NCI-H2227 treated with DMSO at 0.1 percent for 48 hours (cell line): Measurements from ENCODE around the gene SCRN1.

Source experiments
- DNase-seq: peaks from one replicate; lab custom pipeline; 2025; lab: John Stamatoyannopoulos, UW

Gene SCRN1

GRCh38 chr7:30005464-30005863 lies 15.9 kb upstream of the SCRN1 start:
- DNase-seq: peak; percentile 32

GRCh38 chr7:30003098-30003497 lies 13.5 kb upstream of the SCRN1 start:
- DNase-seq: no peak

- DNase-seq: no peak
Observed at GRCh38 chr7:30001998-30002397, 12.4 kb upstream of the SCRN1 start.

GRCh38 chr7:29998489-29998888 lies 8.9 kb upstream of the SCRN1 start:
- DNase-seq: no peak

GRCh38 chr7:29996321-29996720 lies 6.7 kb upstream of the SCRN1 start:
- no peak for DNase-seq

- DNase-seq: no peak
Observed at GRCh38 chr7:29995652-29996051, 6.1 kb upstream of the SCRN1 start.

- DNase-seq: no peak
Observed at GRCh38 chr7:29993140-29993539, 3.5 kb upstream of the SCRN1 start.

GRCh38 chr7:29991937-29992336 lies 2.3 kb upstream of the SCRN1 start:
- DNase-seq: no peak

GRCh38 chr7:29990931-29991330 lies 1.3 kb upstream of the SCRN1 start:
- DNase-seq: no peak

GRCh38 chr7:29988424-29989256 lies 961 bp downstream of the SCRN1 start:
- DNase-seq: peak; percentile 68

- DNase-seq: peak; percentile 52
Observed at GRCh38 chr7:29987811-29988317, 1.7 kb downstream of the SCRN1 start.

GRCh38 chr7:29987083-29987482 lies 2.5 kb downstream of the SCRN1 start:
- DNase-seq: no peak

- DNase-seq: no peak
Observed at GRCh38 chr7:29980151-29980550, 9.4 kb downstream of the SCRN1 start.

- no peak for DNase-seq
Observed at GRCh38 chr7:29977886-29978651, 11.5 kb downstream of the SCRN1 start.

- DNase-seq: no peak
Observed at GRCh38 chr7:29976673-29977415, 12.8 kb downstream of the SCRN1 start.

GRCh38 chr7:29976266-29976665 lies 13.3 kb downstream of the SCRN1 start:
- no peak for DNase-seq

- DNase-seq: no peak
Observed at GRCh38 chr7:29975561-29975960, 14.0 kb downstream of the SCRN1 start.

- DNase-seq: no peak
Observed at GRCh38 chr7:29974286-29974685, 15.3 kb downstream of the SCRN1 start.

GRCh38 chr7:29972315-29972669 lies 17.3 kb downstream of the SCRN1 start:
- no peak for DNase-seq

GRCh38 chr7:29971566-29972314 lies 17.9 kb downstream of the SCRN1 start:
- DNase-seq: no peak

- DNase-seq: no peak
Observed at GRCh38 chr7:29970158-29970557, 19.4 kb downstream of the SCRN1 start.

GRCh38 chr7:29969738-29970137 lies 19.9 kb downstream of the SCRN1 start:
- no peak for DNase-seq
